ENCODE results near the gene TMEM151A. TPM values are rescaled to one million over a fixed set of nuclear protein-coding genes. Genes with fewer than 3 reads are reported as not detected.

Gene TMEM151A
- not detected in 2 replicates for total RNA-seq

GRCh38 chr11:66291706-66292542 lies at the start of gene TMEM151A:
Gene TMEM151A, plus strand, starts transcription at chr11:66291894. Its CDS starts 120 bp downstream, at chr11:66292014.

GRCh38 chr11:66268244-66268951 lies 23.3 kb upstream of the TMEM151A start, which contains the start of gene RAB1B:
Gene RAB1B, plus strand, starts transcription at chr11:66268639. Its CDS starts 41 bp downstream, at chr11:66268680.

GRCh38 chr11:66277471-66278362 lies 14.0 kb upstream of the TMEM151A start, which contains the start of gene CNIH2:
Gene CNIH2, plus strand, starts transcription at chr11:66278175. Its CDS starts 282 bp downstream, at chr11:66278457.

GRCh38 chr11:66288671-66289547 lies 2.8 kb upstream of the TMEM151A start, which contains the start of gene YIF1A:
Gene YIF1A, minus strand, starts transcription at chr11:66289143. Its CDS starts 158 bp downstream, at chr11:66288985.

GRCh38 chr11:66316849-66317251 lies 25.2 kb downstream of the TMEM151A start, which contains the start of gene CD248:
Gene CD248, minus strand, starts transcription at chr11:66317044. Its CDS starts 17 bp downstream, at chr11:66317027.

GRCh38 chr11:66336234-66337102 lies 44.8 kb downstream of the TMEM151A start, which contains the start of gene RIN1:
Gene RIN1, minus strand, starts transcription at chr11:66336434. Its CDS starts 32 bp downstream, at chr11:66336402.

GRCh38 chr11:66344550-66345315 lies 53.0 kb downstream of the TMEM151A start, which contains the start of gene BRMS1:
Gene BRMS1, minus strand, starts transcription at chr11:66345104. Its CDS starts 2,870 bp downstream, at chr11:66342234.

Other genes with a start within 250 kb of the TMEM151A start
- not detected in 2 replicates for gene GAL3ST3, start 242.7 kb upstream of the TMEM151A start, total RNA-seq
- gene SF3B2, start 239.5 kb upstream of the TMEM151A start, total RNA-seq, result 109 and 119 TPM in 2 replicates
- gene PACS1, start 221.6 kb upstream of the TMEM151A start, total RNA-seq, result 45.5 and 51.7 TPM in 2 replicates
- gene KLC2, start 34.2 kb upstream of the TMEM151A start, total RNA-seq, result 12.5 and 15.1 TPM in 2 replicates
- 93.4 and 96.5 TPM in 2 replicates for gene RAB1B, start 23.3 kb upstream of the TMEM151A start, total RNA-seq
- 0.34 TPM in 1 of 2 replicates, not detected in the other for gene CNIH2, start 13.7 kb upstream of the TMEM151A start, total RNA-seq
- gene YIF1A, start 2.8 kb upstream of the TMEM151A start, total RNA-seq, result 98.8 and 111 TPM in 2 replicates
- 258 and 278 TPM in 2 replicates for gene CD248, start 25.1 kb downstream of the TMEM151A start, total RNA-seq
- 18.1 and 24.7 TPM in 2 replicates for gene RIN1, start 44.5 kb downstream of the TMEM151A start, total RNA-seq
- gene BRMS1, start 53.2 kb downstream of the TMEM151A start, total RNA-seq, result 29.3 and 43.7 TPM in 2 replicates
- gene B4GAT1, start 55.7 kb downstream of the TMEM151A start, total RNA-seq, result 28.5 and 35.6 TPM in 2 replicates
- gene SLC29A2, start 79.9 kb downstream of the TMEM151A start, total RNA-seq, result 0.20 TPM in 1 of 2 replicates, not detected in the other
- not detected in 2 replicates for gene NPAS4, start 129.1 kb downstream of the TMEM151A start, total RNA-seq
- 47.5 and 49.5 TPM in 2 replicates for gene MRPL11, start 147.0 kb downstream of the TMEM151A start, total RNA-seq
- gene PELI3, start 175.0 kb downstream of the TMEM151A start, total RNA-seq, result 6.8 and 9.0 TPM in 2 replicates
- gene DPP3, start 188.5 kb downstream of the TMEM151A start, total RNA-seq, result 16.1 and 20.1 TPM in 2 replicates
- 39.4 and 49.4 TPM in 2 replicates for gene BBS1, start 218.7 kb downstream of the TMEM151A start, total RNA-seq